Measurements from ENCODE around the gene MAP4K2. TPM values are rescaled to one million over a fixed set of nuclear protein-coding genes. Genes with fewer than 3 reads are reported as not detected.

MAP4K2 gene
- total and polyA plus RNA-seq, 8 donors: 2.3 to 66.9 (median 13.4) TPM

DNA sequence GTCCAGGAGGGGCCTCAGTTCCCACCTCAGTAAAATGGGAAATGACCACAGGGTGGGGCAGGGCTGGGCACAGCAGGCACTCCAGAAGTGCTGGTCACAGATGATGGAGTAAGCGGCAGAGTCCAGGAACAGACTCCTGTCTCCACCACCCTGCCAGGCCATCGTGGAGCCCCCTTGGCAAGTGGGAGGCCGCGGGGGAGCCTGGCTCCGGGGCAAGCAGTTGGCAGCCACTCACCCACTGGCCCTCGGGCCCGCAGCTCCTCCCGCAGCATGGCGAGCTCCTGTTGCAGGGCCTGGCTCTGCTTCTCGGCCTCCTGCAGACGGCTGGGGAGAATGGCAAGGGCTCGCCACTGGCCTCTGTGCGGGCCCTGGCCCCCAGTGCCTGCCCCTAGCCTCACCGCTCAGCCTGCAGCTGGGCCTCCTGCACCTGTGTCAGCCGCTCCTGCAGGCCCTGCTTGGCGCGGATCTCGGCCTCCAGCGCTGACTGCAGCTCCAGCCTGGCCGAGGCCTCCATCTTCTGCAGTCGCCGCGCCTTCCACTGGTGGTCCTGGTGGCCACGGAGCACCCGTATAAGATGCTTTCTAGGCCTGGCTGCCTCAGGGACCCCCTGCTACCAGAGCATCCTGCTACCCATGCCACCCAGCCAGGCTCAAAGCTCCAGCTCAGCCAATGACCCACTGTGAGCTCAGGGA is 31.2 kb upstream of the MAP4K2 start:
- no peak overlapping the region for H3K4me3 ChIP-seq
- H3K4me1 ChIP-seq: peaks cover 0 to 16% (median 9%) of the 10 kb centered on the region in 4 donors
- TF ChIP-seq, protein P1, sequence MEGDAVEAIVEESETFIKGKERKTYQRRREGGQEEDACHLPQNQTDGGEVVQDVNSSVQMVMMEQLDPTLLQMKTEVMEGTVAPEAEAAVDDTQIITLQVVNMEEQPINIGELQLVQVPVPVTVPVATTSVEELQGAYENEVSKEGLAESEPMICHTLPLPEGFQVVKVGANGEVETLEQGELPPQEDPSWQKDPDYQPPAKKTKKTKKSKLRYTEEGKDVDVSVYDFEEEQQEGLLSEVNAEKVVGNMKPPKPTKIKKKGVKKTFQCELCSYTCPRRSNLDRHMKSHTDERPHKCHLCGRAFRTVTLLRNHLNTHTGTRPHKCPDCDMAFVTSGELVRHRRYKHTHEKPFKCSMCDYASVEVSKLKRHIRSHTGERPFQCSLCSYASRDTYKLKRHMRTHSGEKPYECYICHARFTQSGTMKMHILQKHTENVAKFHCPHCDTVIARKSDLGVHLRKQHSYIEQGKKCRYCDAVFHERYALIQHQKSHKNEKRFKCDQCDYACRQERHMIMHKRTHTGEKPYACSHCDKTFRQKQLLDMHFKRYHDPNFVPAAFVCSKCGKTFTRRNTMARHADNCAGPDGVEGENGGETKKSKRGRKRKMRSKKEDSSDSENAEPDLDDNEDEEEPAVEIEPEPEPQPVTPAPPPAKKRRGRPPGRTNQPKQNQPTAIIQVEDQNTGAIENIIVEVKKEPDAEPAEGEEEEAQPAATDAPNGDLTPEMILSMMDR (IDR thresholded peaks at IDR 0.05): no peak
- TF ChIP-seq EP300 (IDR thresholded peaks at IDR 0.05) (no peak), POLR2AphosphoS5 (IDR thresholded peaks at IDR 0.05) (no peak), POLR2A (IDR thresholded peaks at IDR 0.05) (no peak)
- DNase-seq: no peak
- no peaks in the 10 kb centered on the region for H3K9me3 ChIP-seq
- intact Hi-C loops (cut with DNase I; ENCODE audit: low total_unique reads): no loop called here
- H3K27me3 ChIP-seq: no peaks in the 10 kb centered on the region
- H3K27ac ChIP-seq: peak overlapping the region in 1 of 5 donors; percentile 73
- H3K36me3 ChIP-seq: peaks cover 6 to 86% (median 76%) of the 10 kb centered on the region in 4 donors
- WGBS, 5 donors: 89 to 99% (median 96%) methylated on average over 10 to 25 of the region's 25 CpGs

DNA sequence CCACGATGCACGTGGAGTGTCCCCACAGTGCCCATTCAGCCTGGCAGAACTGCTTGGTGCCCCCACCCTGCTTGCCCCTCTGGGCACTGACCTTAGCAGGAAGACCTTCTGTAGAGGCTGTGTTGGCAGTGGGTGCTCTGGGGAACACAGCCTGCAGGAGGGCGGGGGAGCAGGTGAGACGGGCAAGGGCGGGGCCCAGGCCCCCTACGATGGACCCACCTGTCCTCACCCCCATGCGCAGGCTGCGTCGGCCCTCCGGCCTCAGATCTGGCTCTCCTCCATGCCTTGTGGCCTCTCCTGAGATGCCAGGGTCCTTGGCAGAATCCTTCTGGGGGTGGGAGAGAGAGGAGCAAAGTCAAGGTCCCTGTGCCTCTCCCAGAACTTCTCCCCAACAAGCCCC is 30.5 kb upstream of the MAP4K2 start:
- no peaks in the 10 kb centered on the region for H3K27me3 ChIP-seq
- H3K4me3 ChIP-seq: no peak overlapping the region
- TF ChIP-seq EP300 (IDR thresholded peaks at IDR 0.05) (no peak), POLR2AphosphoS5 (IDR thresholded peaks at IDR 0.05) (no peak), POLR2A (IDR thresholded peaks at IDR 0.05) (no peak)
- TF ChIP-seq, protein P1 (IDR thresholded peaks at IDR 0.05): no peak
- peaks cover 3 to 86% (median 76%) of the 10 kb centered on the region in 4 donors for H3K36me3 ChIP-seq
- no peaks in the 10 kb centered on the region for H3K9me3 ChIP-seq
- intact Hi-C loops (cut with DNase I; ENCODE audit: low total_unique reads): no loop called here
- no peak overlapping the region for H3K27ac ChIP-seq
- H3K4me1 ChIP-seq: peaks cover 0 to 16% (median 9%) of the 10 kb centered on the region in 4 donors
- 84 to 93% (median 90%) methylated on average over 6 to 10 of the region's 10 CpGs for WGBS, 5 donors
- DNase-seq: no peak

DNA sequence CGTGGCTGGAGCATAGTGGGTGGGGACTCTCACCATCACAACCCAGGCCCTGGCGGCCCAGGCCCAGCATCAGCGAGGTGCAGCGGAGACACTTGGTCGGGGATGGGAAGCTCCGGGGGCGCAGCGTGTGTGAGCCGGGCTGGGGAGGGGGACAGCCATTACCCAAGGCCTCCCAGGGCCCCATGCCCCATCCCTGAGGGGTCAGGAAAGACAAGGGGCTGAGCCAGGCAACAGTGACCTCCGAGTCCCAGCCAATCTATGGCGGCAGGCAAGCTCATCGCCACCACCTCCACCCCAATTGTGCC is 30.1 kb upstream of the MAP4K2 start:
- intact Hi-C loops (cut with DNase I; ENCODE audit: low total_unique reads): no loop called here
- Histone ChIP-seq H3K36me3 (peaks cover 0 to 86% (median 76%) of the 10 kb centered on the region in 4 donors), H3K27ac (no peak overlapping the region), H3K27me3 (no peaks in the 10 kb centered on the region), H3K4me1 (peaks cover 0 to 16% (median 9%) of the 10 kb centered on the region in 4 donors), H3K4me3 (no peak overlapping the region), H3K9me3 (no peaks in the 10 kb centered on the region)
- DNase-seq: no peak
- TF ChIP-seq EP300 (IDR thresholded peaks at IDR 0.05) (no peak), POLR2A (IDR thresholded peaks at IDR 0.05) (no peak), POLR2AphosphoS5 (IDR thresholded peaks at IDR 0.05) (no peak)
- TF ChIP-seq, protein P1 (IDR thresholded peaks at IDR 0.05): no peak
- 86 to 96% (median 93%) methylated on average over 10 to 12 of the region's 12 CpGs for WGBS, 5 donors

DNA sequence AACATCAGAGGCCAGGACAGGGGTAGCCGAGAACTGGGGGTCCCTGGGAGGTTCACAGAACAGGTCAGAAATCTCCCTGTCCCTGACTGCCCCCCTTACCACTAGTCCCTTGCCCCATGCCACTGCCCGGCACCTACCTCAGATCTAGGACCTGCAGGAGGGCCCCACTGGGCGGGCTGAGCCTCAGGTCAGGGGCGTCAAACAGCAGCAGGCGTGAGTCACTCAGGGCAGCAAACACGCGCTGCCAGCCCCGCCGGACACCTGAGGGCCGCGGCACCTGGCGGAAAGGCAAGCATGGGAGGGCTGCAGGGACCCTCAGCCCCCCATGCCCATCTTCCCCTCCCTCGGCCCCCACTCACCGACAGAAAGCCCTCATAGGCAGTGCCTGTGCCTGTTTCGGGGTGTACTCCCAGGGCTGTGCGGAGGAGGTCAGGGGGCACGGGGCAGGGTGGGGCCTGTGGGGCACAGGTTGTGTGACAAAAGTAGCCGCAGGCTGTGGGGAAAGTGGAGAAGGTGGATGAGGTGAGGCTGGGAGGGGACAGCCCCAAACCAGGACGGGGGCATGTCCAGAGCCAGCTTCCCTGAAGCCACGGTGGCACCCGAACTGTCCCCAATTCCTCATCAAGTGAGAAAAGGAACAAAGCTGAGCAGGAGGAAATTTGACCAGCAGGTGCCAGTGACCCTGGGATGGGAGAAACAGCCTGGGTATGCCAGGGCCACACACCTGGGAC is 29.6 kb upstream of the MAP4K2 start:
- Histone ChIP-seq H3K27me3 (no peaks in the 10 kb centered on the region), H3K4me3 (no peak overlapping the region), H3K36me3 (peaks cover 0 to 85% (median 75%) of the 10 kb centered on the region in 4 donors), H3K4me1 (peaks cover 0 to 16% (median 9%) of the 10 kb centered on the region in 4 donors), H3K27ac (no peak overlapping the region), H3K9me3 (no peaks in the 10 kb centered on the region)
- no peak for TF ChIP-seq EP300 (IDR thresholded peaks at IDR 0.05)
- no peak for TF ChIP-seq POLR2A (IDR thresholded peaks at IDR 0.05)
- TF ChIP-seq, protein P1 (IDR thresholded peaks at IDR 0.05): no peak
- no peak for TF ChIP-seq POLR2AphosphoS5 (IDR thresholded peaks at IDR 0.05)
- intact Hi-C loops (cut with DNase I; ENCODE audit: low total_unique reads): no loop called here
- no peak for DNase-seq
- WGBS, 5 donors: 89 to 95% (median 94%) methylated on average over 13 to 21 of the region's 21 CpGs

All from stomach (tissue), 9 donors.